ENCODE results near the gene IQGAP1.

- TF ChIP-seq BACH2 (CRISPR knock-in tag; IDR thresholded peaks at IDR 0.05; ENCODE audit: borderline replicate concordance) (no peak), ZC3H10 (CRISPR knock-in tag; IDR thresholded peaks at IDR 0.05) (no peak), CSRNP3 (CRISPR knock-in tag; IDR thresholded peaks at IDR 0.05) (no peak), ZNF70 (CRISPR knock-in tag; IDR thresholded peaks at IDR 0.05) (no peak), GLIS3 (CRISPR knock-in tag; IDR thresholded peaks at IDR 0.05) (no peak), ARNTL (CRISPR knock-in tag; IDR thresholded peaks at IDR 0.05; ENCODE audit: borderline replicate concordance, low read depth) (no peak)
Observed at GRCh38 chr15:90419206-90419605, 31.2 kb downstream of the IQGAP1 start.
